HG03575 (cell line): ENCODE measurements around the gene TC2N.

Source experiments
- ATAC-seq: cut with Tn5 transposase; IDR thresholded peaks from one replicate; pipeline ENCODE4 v1.9.1; 2021; ENCODE audit not compliant: unreplicated experiment, insufficient number of reproducible peaks, low FRiP score; ENCODE audit errors: extremely low read depth

TC2N gene

GRCh38 chr14:91796617-91797347 is 70.6 kb downstream of the TC2N start:
- no peak for ATAC-seq

- ATAC-seq: no peak
These were observed 73.6 kb downstream of the TC2N start for GRCh38 chr14:91793704-91794103.

- ATAC-seq: no peak
These were observed 81.1 kb downstream of the TC2N start for GRCh38 chr14:91786188-91786587.

- ATAC-seq: no peak
These were observed 86.9 kb downstream of the TC2N start for GRCh38 chr14:91780452-91780851.

GRCh38 chr14:91778217-91778616 is 89.1 kb downstream of the TC2N start:
- ATAC-seq: no peak

- ATAC-seq: no peak
These were observed 92.9 kb downstream of the TC2N start for GRCh38 chr14:91774140-91775096.

- no peak for ATAC-seq
These were observed 97.2 kb downstream of the TC2N start for GRCh38 chr14:91770185-91770584.

- ATAC-seq: no peak
These were observed 111.6 kb downstream of the TC2N start for GRCh38 chr14:91755570-91756295.

- ATAC-seq: no peak
These were observed 112.5 kb downstream of the TC2N start for GRCh38 chr14:91754819-91755218.

- no peak for ATAC-seq
These were observed 113.2 kb downstream of the TC2N start for GRCh38 chr14:91754185-91754584.

- ATAC-seq: no peak
These were observed 113.7 kb downstream of the TC2N start for GRCh38 chr14:91753501-91754128.

- ATAC-seq: no peak
These were observed 114.4 kb downstream of the TC2N start for GRCh38 chr14:91752961-91753360.

GRCh38 chr14:91751719-91752118 is 115.6 kb downstream of the TC2N start:
- no peak for ATAC-seq

- no peak for ATAC-seq
These were observed 116.6 kb downstream of the TC2N start for GRCh38 chr14:91750634-91751198.

- no peak for ATAC-seq
These were observed 117.5 kb downstream of the TC2N start for GRCh38 chr14:91749868-91750267.

GRCh38 chr14:91748049-91748448 is 119.3 kb downstream of the TC2N start:
- ATAC-seq: no peak

GRCh38 chr14:91745344-91745743 is 122.0 kb downstream of the TC2N start:
- no peak for ATAC-seq

- ATAC-seq: no peak
These were observed 123.3 kb downstream of the TC2N start for GRCh38 chr14:91744068-91744480.

GRCh38 chr14:91743305-91743653 is 124.1 kb downstream of the TC2N start:
- no peak for ATAC-seq
